Liver (tissue), 9 donors: ENCODE measurements around the gene SERPINA5. TPM values are rescaled to one million over a fixed set of nuclear protein-coding genes. Genes with fewer than 3 reads are reported as not detected.

Source experiments
- DNase-seq: peaks from one replicate; pipeline ENCODE4 v3.0.0-alpha.2; 2017; ENCODE audit warnings: low spot score
- H3K27ac ChIP-seq, 2 donors: one replicate each; pipeline ENCODE4 v1.7.0; 2013; ENCODE audit warnings: inconsistent platforms in 2 of 2, low read length in 2 of 2, control low read depth in 1 of 2, low read depth in 1 of 2, mild to moderate bottlenecking in 1 of 2
- H3K27me3 ChIP-seq, 4 donors: one replicate each; pipeline versions ENCODE4 v1.6.1 to v1.7.0; 2013; ENCODE audit warnings: low read length in 3 of 4, inconsistent platforms in 1 of 4, mild to moderate bottlenecking in 1 of 4, moderate library complexity in 1 of 4; ENCODE audit not compliant: control insufficient read depth in 4 of 4, insufficient read depth in 4 of 4
- H3K36me3 ChIP-seq, 4 donors: one replicate each; pipeline versions ENCODE4 v1.6.1 to v1.7.0; 2013; ENCODE audit warnings: low read length in 3 of 4, mild to moderate bottlenecking in 3 of 4, low read depth in 1 of 4, moderate library complexity in 1 of 4; ENCODE audit not compliant: control insufficient read depth in 4 of 4, insufficient read depth in 3 of 4
- H3K4me1 ChIP-seq, 4 donors: one replicate each; pipeline versions ENCODE4 v1.6.1 to v1.7.0; 2013; ENCODE audit warnings: low read length in 3 of 4, mild to moderate bottlenecking in 3 of 4, moderate library complexity in 1 of 4; ENCODE audit not compliant: control insufficient read depth in 4 of 4, insufficient read depth in 4 of 4
- H3K4me3 ChIP-seq, 3 donors: one replicate each; pipeline versions ENCODE4 v1.6.1 to v1.7.0; 2013; ENCODE audit warnings: low read length in 3 of 3, control low read depth in 1 of 3, low read depth in 1 of 3, mild to moderate bottlenecking in 1 of 3
- H3K9ac ChIP-seq, 2 donors: one replicate each; pipeline ENCODE4 v1.7.0; 2013; ENCODE audit warnings: low read length in 2 of 2, mild to moderate bottlenecking in 2 of 2, moderate library complexity in 2 of 2, control low read depth in 1 of 2, low read depth in 1 of 2
- H3K9me3 ChIP-seq, 4 donors: one replicate each; pipeline versions ENCODE4 v1.6.1 to v1.7.0; 2013; ENCODE audit warnings: low read length in 3 of 4; ENCODE audit not compliant: control insufficient read depth in 4 of 4
- CTCF ChIP-seq: fragments of 150-350 bp; IDR thresholded peaks from 2 replicates; pipeline ENCODE4 v1.5.1; 2017; ENCODE audit warnings: improper control_type of control experiment, low read depth, low read length; ENCODE audit not compliant: missing input control
- EGR1 ChIP-seq, 2 donors: IDR thresholded peaks; 2 replicates each; pipeline ENCODE4 v1.6.1; 2016 to 2018; ENCODE audit warnings: antibody characterized with exemption in 2 of 2, low read depth in 2 of 2
- FOXA1 ChIP-seq: IDR thresholded peaks from 2 replicates; pipeline ENCODE4 v1.6.1; 2016; ENCODE audit warnings: antibody characterized with exemption
- HNF4A ChIP-seq, 2 donors: conservative IDR thresholded peaks; 2 replicates each; pipeline ENCODE4 v1.6.1; 2016; ENCODE audit warnings: antibody characterized with exemption in 2 of 2, mild to moderate bottlenecking in 2 of 2
- HNF4G ChIP-seq: IDR thresholded peaks from 2 replicates; pipeline ENCODE4 v1.6.1; 2016; ENCODE audit warnings: antibody characterized with exemption
- JUND ChIP-seq, 2 donors: IDR thresholded peaks; 2 replicates each; pipeline ENCODE4 v1.6.1; 2016; ENCODE audit warnings: antibody characterized with exemption in 2 of 2
- NR2F2 ChIP-seq: IDR thresholded peaks from 2 replicates; pipeline ENCODE4 v1.6.1; 2016; ENCODE audit warnings: antibody characterized with exemption
- RAD21 ChIP-seq, 2 donors: IDR thresholded peaks; 2 replicates each; pipeline ENCODE4 v1.6.1; 2016; ENCODE audit warnings: antibody characterized with exemption in 2 of 2, mild to moderate bottlenecking in 2 of 2
- TAF1 ChIP-seq: conservative IDR thresholded peaks from 2 replicates; pipeline ENCODE4 v1.6.1; 2016; ENCODE audit warnings: antibody characterized with exemption, mild to moderate bottlenecking
- YY1 ChIP-seq: IDR thresholded peaks from 2 replicates; pipeline ENCODE4 v1.6.1; 2016; ENCODE audit warnings: antibody characterized with exemption, mild to moderate bottlenecking
- ZBTB33 ChIP-seq: IDR thresholded peaks from 2 replicates; pipeline ENCODE4 v1.6.1; 2016; ENCODE audit warnings: antibody characterized with exemption
- WGBS: extraction: QIAGEN DNeasy Blood & Tissue Kit; methylation state at CpG from one replicate; pipeline ENCODE4 v1.1.7; 2013; 5-methylcytosine and 5-hydroxymethylcytosine counted together
- polyA plus RNA-seq, 2 donors: library from polyadenylated mRNA; stranded (reverse) in 1 of 2; unstranded in 1 of 2; fragments of 200-250 nt in 1 of 2; fragments of >200 nt in 1 of 2; fragmentation: Nextera tagmentation in 1 of 2; extraction: Ambion mirVana in 1 of 2; gene quantifications; one replicate each; pipeline versions ENCODE4 v1.2.1 to v1.2.3, GENCODE V29; 2013 to 2015
- total RNA-seq, 2 donors: library from RNA; depleted of rRNA; stranded (reverse); fragments of >200 nt; gene quantifications; one replicate each; pipeline ENCODE4 v1.2.3, GENCODE V29; 2014
- TF ChIP-seq, protein P1 (sequence below): IDR thresholded peaks from 2 replicates; pipeline ENCODE4 v1.6.1; 2016; ENCODE audit warnings: antibody characterized with exemption
- TF ChIP-seq, protein P2 (sequence below): IDR thresholded peaks from 2 replicates; pipeline ENCODE4 v1.6.1; 2016; ENCODE audit warnings: antibody characterized with exemption, mild to moderate bottlenecking
- donor health status: healthy.
- donor health status: healthy.
- donor health status: healthy.
- donor health status: healthy.
- donor health status: healthy.

SERPINA5 gene
- total and polyA plus RNA-seq, 4 donors, result 37.0 to 250 (median 84.0) TPM

- H3K36me3 ChIP-seq, result peaks cover 0 to 25% (median 12%) of the 10 kb centered on the region in 4 donors
- no peak for DNase-seq
- no peak overlapping the region for H3K9ac ChIP-seq
- H3K27ac ChIP-seq, result no peak overlapping the region
- 79% methylated on average over 16 of the region's 16 CpGs for WGBS
- TF ChIP-seq HNF4A (conservative IDR thresholded peaks at IDR 0.05), result peak in 1 of 2 donors; percentile 1
- TF ChIP-seq, protein P1, sequence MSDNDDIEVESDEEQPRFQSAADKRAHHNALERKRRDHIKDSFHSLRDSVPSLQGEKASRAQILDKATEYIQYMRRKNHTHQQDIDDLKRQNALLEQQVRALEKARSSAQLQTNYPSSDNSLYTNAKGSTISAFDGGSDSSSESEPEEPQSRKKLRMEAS, result no peak
- peaks cover 25 to 79% (median 61%) of the 10 kb centered on the region in 4 donors for H3K4me1 ChIP-seq
- no peaks in the 10 kb centered on the region for H3K9me3 ChIP-seq
- H3K4me3 ChIP-seq, result peak overlapping the region in 1 of 3 donors; percentile 54
- no peaks in the 10 kb centered on the region for H3K27me3 ChIP-seq
Measured at GRCh38 chr14:94562941-94563883, 18.0 kb upstream of the SERPINA5 start.

- Histone ChIP-seq H3K4me1 (peaks cover 24 to 76% (median 62%) of the 10 kb centered on the region in 4 donors), H3K4me3 (no peak overlapping the region), H3K27ac (no peak overlapping the region), H3K9ac (no peak overlapping the region), H3K9me3 (no peaks in the 10 kb centered on the region), H3K27me3 (no peaks in the 10 kb centered on the region), H3K36me3 (peaks cover 0 to 27% (median 12%) of the 10 kb centered on the region in 4 donors)
- no peak for DNase-seq
- no peak for TF ChIP-seq ZBTB33
- TF ChIP-seq, protein P2, sequence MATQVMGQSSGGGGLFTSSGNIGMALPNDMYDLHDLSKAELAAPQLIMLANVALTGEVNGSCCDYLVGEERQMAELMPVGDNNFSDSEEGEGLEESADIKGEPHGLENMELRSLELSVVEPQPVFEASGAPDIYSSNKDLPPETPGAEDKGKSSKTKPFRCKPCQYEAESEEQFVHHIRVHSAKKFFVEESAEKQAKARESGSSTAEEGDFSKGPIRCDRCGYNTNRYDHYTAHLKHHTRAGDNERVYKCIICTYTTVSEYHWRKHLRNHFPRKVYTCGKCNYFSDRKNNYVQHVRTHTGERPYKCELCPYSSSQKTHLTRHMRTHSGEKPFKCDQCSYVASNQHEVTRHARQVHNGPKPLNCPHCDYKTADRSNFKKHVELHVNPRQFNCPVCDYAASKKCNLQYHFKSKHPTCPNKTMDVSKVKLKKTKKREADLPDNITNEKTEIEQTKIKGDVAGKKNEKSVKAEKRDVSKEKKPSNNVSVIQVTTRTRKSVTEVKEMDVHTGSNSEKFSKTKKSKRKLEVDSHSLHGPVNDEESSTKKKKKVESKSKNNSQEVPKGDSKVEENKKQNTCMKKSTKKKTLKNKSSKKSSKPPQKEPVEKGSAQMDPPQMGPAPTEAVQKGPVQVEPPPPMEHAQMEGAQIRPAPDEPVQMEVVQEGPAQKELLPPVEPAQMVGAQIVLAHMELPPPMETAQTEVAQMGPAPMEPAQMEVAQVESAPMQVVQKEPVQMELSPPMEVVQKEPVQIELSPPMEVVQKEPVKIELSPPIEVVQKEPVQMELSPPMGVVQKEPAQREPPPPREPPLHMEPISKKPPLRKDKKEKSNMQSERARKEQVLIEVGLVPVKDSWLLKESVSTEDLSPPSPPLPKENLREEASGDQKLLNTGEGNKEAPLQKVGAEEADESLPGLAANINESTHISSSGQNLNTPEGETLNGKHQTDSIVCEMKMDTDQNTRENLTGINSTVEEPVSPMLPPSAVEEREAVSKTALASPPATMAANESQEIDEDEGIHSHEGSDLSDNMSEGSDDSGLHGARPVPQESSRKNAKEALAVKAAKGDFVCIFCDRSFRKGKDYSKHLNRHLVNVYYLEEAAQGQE, result no peak
- TF ChIP-seq JUND (IDR thresholded peaks at IDR 0.05), result no peak
- TF ChIP-seq NR2F2, result no peak
- no peak for TF ChIP-seq TAF1
- no peak for TF ChIP-seq FOXA1
- TF ChIP-seq CTCF, result no peak
- TF ChIP-seq HNF4A (conservative IDR thresholded peaks at IDR 0.05), result no peak
- TF ChIP-seq YY1, result no peak
- TF ChIP-seq HNF4G, result no peak
- no peak for TF ChIP-seq RAD21 (IDR thresholded peaks at IDR 0.05)
- no peak for TF ChIP-seq EGR1 (IDR thresholded peaks at IDR 0.05; ENCODE audit: low read depth in 2 of 2)
Measured at GRCh38 chr14:94564381-94564780, 16.8 kb upstream of the SERPINA5 start.
